GM06990 (cell line): ENCODE data around the gene RHOB.

ENCODE experiments used
- DNase-seq: peaks from one replicate; pipeline ENCODE4 v3.0.0-alpha.2; 2011; ENCODE audit not compliant: insufficient read length; ENCODE audit errors: extremely low read depth
- H3K27me3 ChIP-seq: replicated peaks from 2 replicates; pipeline ENCODE4 v1.6.0; 2011; ENCODE audit warnings: low read length; ENCODE audit not compliant: control insufficient read depth, insufficient read depth
- H3K36me3 ChIP-seq: 2 replicates; pipeline ENCODE4 v1.5.1; 2011; ENCODE audit warnings: low read length; ENCODE audit not compliant: control insufficient read depth, insufficient read depth
- H3K4me3 ChIP-seq: replicated peaks from 2 replicates; pipeline ENCODE4 v1.5.1; 2011; ENCODE audit warnings: low read depth, mild to moderate bottlenecking, control low read depth, low read length
- CTCF ChIP-seq: IDR thresholded peaks from 2 replicates; pipeline ENCODE4 v1.5.1; 2011; ENCODE audit warnings: low read length, control low read depth, mild to moderate bottlenecking, inconsistent platforms; ENCODE audit not compliant: insufficient read depth, poor library complexity, severe bottlenecking

RHOB gene

GRCh38 chr2:20451000-20451290, 4.1 kb downstream of the RHOB start:
- H3K4me3 ChIP-seq = no peak overlapping the region
- no peak for DNase-seq
- TF ChIP-seq CTCF = no peak
- H3K27me3 ChIP-seq = no peaks in the 10 kb centered on the region; the same call in 1 of the 2 replicates
- no peaks in the 10 kb centered on the region for H3K36me3 ChIP-seq

- DNase-seq = no peak
- Histone ChIP-seq H3K4me3 (no peak overlapping the region), H3K27me3 (no peaks in the 10 kb centered on the region; the same call in 1 of the 2 replicates), H3K36me3 (no peaks in the 10 kb centered on the region)
- TF ChIP-seq CTCF = no peak
Measured at GRCh38 chr2:20451341-20451740, 4.5 kb downstream of the RHOB start.

GRCh38 chr2:20451761-20452499, 5.1 kb downstream of the RHOB start:
- Histone ChIP-seq H3K4me3 (no peak overlapping the region), H3K27me3 (no peaks in the 10 kb centered on the region; the same call in 1 of the 2 replicates), H3K36me3 (no peaks in the 10 kb centered on the region)
- no peak for DNase-seq
- TF ChIP-seq CTCF = no peak

- Histone ChIP-seq H3K4me3 (no peak overlapping the region), H3K36me3 (no peaks in the 10 kb centered on the region), H3K27me3 (no peaks in the 10 kb centered on the region; the same call in 1 of the 2 replicates)
- DNase-seq = no peak
- TF ChIP-seq CTCF = no peak
Measured at GRCh38 chr2:20452551-20452950, 5.7 kb downstream of the RHOB start.

- no peak for DNase-seq
- Histone ChIP-seq H3K4me3 (no peak overlapping the region), H3K36me3 (no peaks in the 10 kb centered on the region), H3K27me3 (no peaks in the 10 kb centered on the region; the same call in 1 of the 2 replicates)
- TF ChIP-seq CTCF = no peak
Measured at GRCh38 chr2:20453087-20453486, 6.2 kb downstream of the RHOB start.
